WTC11 (cell line): Measurements from ENCODE around the gene GNAO1. TPM values are rescaled to one million over a fixed set of nuclear protein-coding genes. Genes with fewer than 3 reads are reported as not detected.

Source experiments
- ATAC-seq: fragments of 200-7000 bp; cut with Tn5 transposase; 2 replicates; pipeline ENCODE4 v1.10.0; 2021; ENCODE audit warnings: mild to moderate bottlenecking, moderate library complexity
- CTCF ChIA-PET: fragments of 300-600 bp; sonication (Branson Sonifier 250); formaldehyde crosslinking; loops from one replicate; lab custom pipeline; 2021; ENCODE audit warnings: antibody characterized with exemption; lab: Charles Lee
- POLR2A ChIA-PET: fragments of 350-600 bp; sonication (Branson Sonifier 250); formaldehyde crosslinking; loops from one replicate; lab custom pipeline; 2021; ENCODE audit warnings: antibody characterized with exemption; lab: Charles Lee
- DNase-seq: peaks from one replicate; pipeline ENCODE4 v3.0.0; 2021; ENCODE audit warnings: low spot score
- H3K27ac Mint-ChIP-seq: 2 replicates; pipeline ENCODE4 v1.8.0; 2021; ENCODE audit warnings: mixed read lengths
- H3K27me3 Mint-ChIP-seq: 2 replicates; pipeline ENCODE4 v1.8.0; 2021; ENCODE audit warnings: low read depth, mild to moderate bottlenecking, moderate library complexity, mixed read lengths
- H3K36me3 Mint-ChIP-seq: 2 replicates; pipeline ENCODE4 v1.8.0; 2021; ENCODE audit warnings: mixed read lengths
- H3K4me1 Mint-ChIP-seq: 2 replicates; pipeline ENCODE4 v1.8.0; 2022; ENCODE audit warnings: mixed read lengths
- H3K4me3 Mint-ChIP-seq: 2 replicates; pipeline ENCODE4 v1.8.0; 2021; ENCODE audit warnings: mild to moderate bottlenecking, moderate library complexity, mixed read lengths
- H3K9me3 Mint-ChIP-seq: 2 replicates; pipeline ENCODE4 v1.8.0; 2021; ENCODE audit warnings: mixed read lengths
- ARID4B ChIP-seq: sonication (generic); formaldehyde crosslinking; IDR thresholded peaks from 2 replicates; pipeline ENCODE4 v1.8.0; 2023; ENCODE audit warnings: missing genetic modification reagents, mild to moderate bottlenecking, borderline replicate concordance
- ERG ChIP-seq: fragments of 250-450 bp; sonication (Bioruptor Pico); IDR thresholded peaks from 2 replicates; pipeline ENCODE4 v1.8.0; 2021; ENCODE audit warnings: mild to moderate bottlenecking
- ESRRA ChIP-seq: sonication (generic); formaldehyde crosslinking; IDR thresholded peaks from 2 replicates; pipeline ENCODE4 v1.8.1; 2022; ENCODE audit warnings: mild to moderate bottlenecking, missing genetic modification reagents, borderline replicate concordance
- FOXP1 ChIP-seq: sonication (generic); formaldehyde crosslinking; IDR thresholded peaks from 2 replicates; pipeline ENCODE4 v1.8.0; 2022; ENCODE audit warnings: missing genetic modification reagents, mild to moderate bottlenecking, moderate library complexity, borderline replicate concordance
- GABPB1 ChIP-seq: sonication (generic); formaldehyde crosslinking; IDR thresholded peaks from 2 replicates; pipeline ENCODE4 v1.8.1; 2023; ENCODE audit warnings: mild to moderate bottlenecking, missing genetic modification reagents
- GRHL2 ChIP-seq: fragments of 250-450 bp; sonication (Bioruptor Pico); IDR thresholded peaks from 2 replicates; pipeline ENCODE4 v1.8.0; 2022; ENCODE audit warnings: mild to moderate bottlenecking, moderate library complexity; ENCODE audit not compliant: insufficient replicate concordance, severe bottlenecking
- HMGA2 ChIP-seq: fragments of 250-450 bp; sonication (Bioruptor Pico); IDR thresholded peaks from 2 replicates; pipeline ENCODE4 v1.4.0; 2021; ENCODE audit warnings: mild to moderate bottlenecking, moderate library complexity
- IRF1 ChIP-seq: sonication (generic); formaldehyde crosslinking; IDR thresholded peaks from 2 replicates; pipeline ENCODE4 v1.8.0; 2023; ENCODE audit warnings: missing genetic modification reagents
- KAT7 ChIP-seq: sonication (generic); formaldehyde crosslinking; IDR thresholded peaks from 2 replicates; pipeline ENCODE4 v1.8.1; 2023; ENCODE audit warnings: missing genetic modification reagents, mild to moderate bottlenecking, borderline replicate concordance
- MLX ChIP-seq: sonication (generic); formaldehyde crosslinking; IDR thresholded peaks from 2 replicates; pipeline ENCODE4 v1.8.1; 2023; ENCODE audit warnings: mild to moderate bottlenecking, missing genetic modification reagents, moderate library complexity
- NR2C2 ChIP-seq: sonication (generic); formaldehyde crosslinking; IDR thresholded peaks from 2 replicates; pipeline ENCODE4 v1.8.0; 2022; ENCODE audit warnings: mild to moderate bottlenecking, missing genetic modification reagents
- TCF7 ChIP-seq: sonication (generic); formaldehyde crosslinking; IDR thresholded peaks from 2 replicates; pipeline ENCODE4 v1.8.0; 2022; ENCODE audit warnings: mild to moderate bottlenecking, low read depth, missing genetic modification reagents, moderate library complexity
- ZBTB43 ChIP-seq: sonication (generic); formaldehyde crosslinking; IDR thresholded peaks from 2 replicates; pipeline ENCODE4 v1.8.1; 2023; ENCODE audit warnings: mild to moderate bottlenecking, missing genetic modification reagents
- ZNF121 ChIP-seq: sonication (generic); formaldehyde crosslinking; IDR thresholded peaks from 2 replicates; pipeline ENCODE4 v1.8.0; 2023; ENCODE audit warnings: missing genetic modification reagents
- ZNF317 ChIP-seq: sonication (generic); formaldehyde crosslinking; IDR thresholded peaks from 2 replicates; pipeline ENCODE4 v1.8.1; 2023; ENCODE audit warnings: low read depth, mild to moderate bottlenecking, moderate library complexity, missing genetic modification reagents, borderline replicate concordance
- total RNA-seq: library from RNA; stranded (reverse); gene quantifications from 3 replicates; pipeline ENCODE4 v1.2.3, GENCODE V29; 2021
- TF ChIP-seq, protein P1 (sequence below): sonication (generic); formaldehyde crosslinking; IDR thresholded peaks from 2 replicates; pipeline ENCODE4 v1.8.1; 2023; ENCODE audit warnings: mild to moderate bottlenecking, missing genetic modification reagents, moderate library complexity

The GNAO1 gene
- total RNA-seq, 1 experiment from 2014 or later = 30.6 TPM

DNA sequence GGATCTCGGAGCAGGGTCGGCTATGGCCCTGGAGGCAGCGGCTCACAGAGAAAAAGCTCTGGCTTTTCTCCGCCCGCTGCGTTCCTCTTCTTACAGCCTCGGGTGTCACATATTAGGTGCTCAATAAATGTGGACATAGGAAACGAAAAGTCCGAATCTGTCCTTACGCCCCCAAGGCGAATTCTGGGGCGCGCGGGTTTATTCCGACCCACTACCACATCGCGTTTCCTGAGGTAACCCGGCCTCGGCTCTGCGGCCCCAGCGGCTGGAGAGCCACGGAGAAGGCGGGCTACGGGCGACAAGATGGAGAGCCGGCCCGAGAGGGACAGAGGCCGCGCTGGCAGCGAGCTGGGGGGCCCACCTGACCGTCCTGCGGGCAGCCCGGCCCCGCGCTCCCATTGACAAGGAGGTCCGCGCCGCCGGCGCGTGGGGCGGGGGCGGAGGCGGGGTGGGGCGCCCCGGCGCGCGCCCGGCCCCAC lies 573 bp upstream of the GNAO1 start:
- DNase-seq (peak; percentile 53), ATAC-seq (peak; percentile 3)
- ChIA-PET POLR2A (interaction anchor here (1.2 kb wide), 1 partner anchor 107 kb away, joined by 3 read pairs; no protein-coding TSS in a partner anchor), CTCF (interaction anchor here (0.7 to 1.9 kb wide), 6 partner anchors 12 to 90 kb away, joined by 3 to 11 read pairs (median 6); no protein-coding TSS in a partner anchor)
- no peaks in the 10 kb centered on the region for H3K9me3 Mint-ChIP-seq
- H3K27me3 Mint-ChIP-seq = peaks cover 39% of the 10 kb centered on the region
- H3K4me3 Mint-ChIP-seq = peak overlapping the region; percentile 77
- no peak overlapping the region for H3K27ac Mint-ChIP-seq
- no peaks in the 10 kb centered on the region for H3K36me3 Mint-ChIP-seq
- H3K4me1 Mint-ChIP-seq = peaks cover 41% of the 10 kb centered on the region
- TF ChIP-seq ERG (CRISPR knock-in tag) (no peak), IRF1 (no peak), FOXP1 (CRISPR knock-in tag) (peak; percentile 44; the same call in 1 of the 2 replicates), GRHL2 (CRISPR knock-in tag) (no peak), MLX (CRISPR knock-in tag) (no peak), NR2C2 (no peak), TCF7 (no peak), ZNF121 (no peak), ESRRA (CRISPR knock-in tag) (no peak), ZNF317 (CRISPR knock-in tag) (no peak), KAT7 (CRISPR knock-in tag) (peak; percentile 23; the same call in 1 of the 2 replicates), HMGA2 (no peak), GABPB1 (CRISPR knock-in tag) (no peak), ZBTB43 (no peak), ARID4B (CRISPR knock-in tag) (no peak)
- TF ChIP-seq, protein P1, sequence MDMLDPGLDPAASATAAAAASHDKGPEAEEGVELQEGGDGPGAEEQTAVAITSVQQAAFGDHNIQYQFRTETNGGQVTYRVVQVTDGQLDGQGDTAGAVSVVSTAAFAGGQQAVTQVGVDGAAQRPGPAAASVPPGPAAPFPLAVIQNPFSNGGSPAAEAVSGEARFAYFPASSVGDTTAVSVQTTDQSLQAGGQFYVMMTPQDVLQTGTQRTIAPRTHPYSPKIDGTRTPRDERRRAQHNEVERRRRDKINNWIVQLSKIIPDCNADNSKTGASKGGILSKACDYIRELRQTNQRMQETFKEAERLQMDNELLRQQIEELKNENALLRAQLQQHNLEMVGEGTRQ (CRISPR knock-in tag) = 0 out of 2 replicates have a peak, but pooled peaks have one; percentile 12
